HG03045 (cell line): ENCODE data around the gene ZHX3.

Source experiments
- ATAC-seq: cut with Tn5 transposase; IDR thresholded peaks from one replicate; pipeline ENCODE4 v1.9.1; 2021; ENCODE audit warnings: mild to moderate bottlenecking, moderate library complexity; ENCODE audit not compliant: unreplicated experiment

The ZHX3 gene

DNA sequence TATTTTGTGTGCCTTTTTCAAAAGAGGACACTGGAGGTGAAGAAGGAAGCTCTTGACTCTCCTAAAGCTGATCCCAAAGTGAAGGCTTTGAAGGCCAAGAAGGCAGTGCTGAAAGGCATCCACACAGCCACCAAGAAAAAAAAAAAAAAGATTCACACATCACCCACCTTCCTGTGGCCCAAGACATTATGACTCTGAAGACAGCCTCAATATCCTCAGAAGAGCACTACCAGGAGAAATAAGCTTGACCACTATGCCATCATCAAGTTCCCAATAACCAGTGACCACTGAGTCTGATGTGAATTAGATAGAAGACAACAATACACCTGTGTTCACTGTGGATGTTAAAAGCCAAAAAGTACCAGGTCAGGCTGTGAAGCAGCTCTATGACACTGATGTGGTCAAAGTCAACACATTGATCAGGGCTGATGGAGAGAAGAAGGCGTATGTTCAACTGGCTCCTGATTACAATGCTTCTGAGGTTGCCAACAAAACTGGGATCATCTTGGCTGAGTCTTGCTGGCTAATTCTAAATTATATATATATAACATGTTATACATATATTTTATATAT, 120.8 kb downstream of the ZHX3 start:
- ATAC-seq, result no peak

DNA sequence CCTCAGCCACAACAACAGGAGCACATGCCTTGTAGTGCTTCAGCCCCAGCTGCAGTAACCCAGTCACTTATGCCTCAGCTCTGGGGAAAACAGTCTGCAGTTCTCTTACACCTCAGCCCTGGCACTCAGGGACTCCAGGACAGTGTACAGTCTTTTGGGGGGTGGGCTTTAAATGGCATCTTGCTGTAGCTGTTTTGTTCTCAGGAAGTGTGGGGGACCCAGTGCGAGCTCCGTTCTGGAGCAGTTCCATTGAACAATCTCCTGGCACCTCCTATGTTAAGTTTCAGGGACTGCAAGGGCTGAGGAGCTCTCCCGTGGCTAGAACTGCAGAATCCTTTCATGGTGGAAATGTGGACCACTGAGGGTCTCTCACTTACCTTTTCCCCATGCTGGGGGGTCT, 125.0 kb downstream of the ZHX3 start:
- no peak for ATAC-seq

DNA sequence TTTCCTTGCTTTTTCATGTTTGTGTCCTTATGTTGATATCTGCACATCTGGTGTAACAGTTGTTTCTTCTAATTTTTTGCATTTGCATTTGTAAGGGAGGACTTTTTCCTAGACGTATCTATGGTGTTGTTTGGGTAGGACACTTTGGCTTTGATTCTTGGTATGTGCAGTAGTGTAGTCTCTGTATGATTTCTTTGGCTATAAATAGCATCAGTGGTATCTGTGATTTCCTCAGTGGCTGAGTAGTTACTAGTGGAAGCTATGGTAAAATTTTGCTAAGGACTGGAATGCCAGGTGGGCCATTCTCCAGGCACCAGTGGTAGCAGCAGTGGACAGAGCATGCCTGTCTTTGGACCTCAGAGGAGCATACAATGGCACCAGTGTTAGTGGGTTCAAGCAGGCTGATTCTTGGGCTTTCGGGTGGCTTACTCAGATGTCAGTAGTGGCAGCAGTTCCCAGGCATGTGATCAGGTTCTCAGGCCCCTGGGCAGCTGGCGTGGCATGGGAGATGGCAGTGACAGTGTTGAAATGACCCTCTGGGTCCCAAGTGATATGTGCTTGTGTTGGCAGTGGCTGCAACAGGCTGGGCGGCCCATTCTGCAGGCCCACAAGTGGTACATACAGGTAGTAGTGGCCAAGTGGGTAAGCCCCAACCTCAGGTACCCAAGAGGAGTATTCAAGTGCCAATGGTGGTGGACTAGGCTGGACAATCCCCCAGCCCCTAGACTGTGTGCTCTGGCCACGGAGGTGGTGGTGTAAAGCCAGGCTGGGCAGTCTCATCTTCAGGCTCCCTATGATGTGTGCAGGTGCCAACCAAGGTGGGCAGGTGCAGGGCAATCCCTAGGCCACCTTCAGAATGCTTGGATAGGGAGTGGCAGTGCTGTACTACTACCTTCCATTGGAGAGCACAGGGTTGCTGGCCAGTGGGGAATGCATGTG, 125.7 kb downstream of the ZHX3 start:
- ATAC-seq, result no peak

DNA sequence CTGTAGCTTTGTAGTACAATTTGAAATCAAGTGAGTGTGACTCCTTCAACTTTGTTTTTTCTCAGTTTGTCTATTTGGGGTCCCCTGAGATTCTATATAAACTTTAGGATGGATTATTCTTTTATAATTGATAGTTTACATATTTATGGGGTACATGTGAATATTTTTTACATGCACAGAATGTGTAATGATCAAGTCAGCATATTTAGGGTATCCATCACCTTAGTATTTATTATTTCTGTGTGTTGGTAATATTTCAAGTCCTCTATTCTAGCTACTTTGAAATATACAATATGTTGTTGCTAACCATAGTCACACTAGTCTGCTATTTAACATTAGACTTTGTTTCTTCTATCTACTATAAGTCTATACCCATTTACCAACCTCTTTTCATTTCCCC, 129.9 kb downstream of the ZHX3 start:
- ATAC-seq, result no peak

DNA sequence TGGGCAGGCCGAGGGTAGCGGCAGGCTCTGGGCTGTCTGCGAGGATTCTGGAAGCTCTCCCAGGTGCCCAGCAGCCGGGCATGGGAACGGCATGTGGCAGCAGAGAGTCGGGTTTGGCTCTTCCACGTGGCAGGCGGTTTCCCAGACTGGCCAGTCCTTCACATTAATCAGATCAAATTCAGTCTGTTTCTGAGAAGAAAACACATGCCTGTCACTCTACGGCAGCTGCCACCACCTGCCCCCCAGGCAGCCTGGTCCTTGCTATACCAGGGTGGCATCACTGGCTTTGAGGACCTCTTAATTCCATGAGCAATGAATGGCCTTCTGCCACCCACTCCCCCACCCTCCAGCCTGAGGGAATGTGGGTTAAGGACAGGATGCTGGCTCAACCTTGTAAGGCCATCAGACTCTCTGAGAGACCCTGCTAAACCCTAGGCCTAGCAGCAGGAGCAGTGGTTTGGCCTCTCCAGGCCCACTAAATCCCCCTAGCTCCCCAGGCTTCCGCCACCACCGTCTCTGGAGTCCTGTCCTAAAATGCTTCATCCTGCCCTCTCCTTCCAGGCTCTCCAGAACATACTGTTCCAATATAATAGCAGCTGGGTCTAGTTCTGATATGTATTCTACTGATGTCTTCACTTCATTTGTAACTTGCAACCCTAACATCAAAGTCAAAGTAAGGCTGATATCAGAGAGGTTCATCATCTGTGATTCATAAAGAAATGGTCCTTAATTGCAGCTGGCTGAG, 132.3 kb downstream of the ZHX3 start:
- ATAC-seq, result no peak

DNA sequence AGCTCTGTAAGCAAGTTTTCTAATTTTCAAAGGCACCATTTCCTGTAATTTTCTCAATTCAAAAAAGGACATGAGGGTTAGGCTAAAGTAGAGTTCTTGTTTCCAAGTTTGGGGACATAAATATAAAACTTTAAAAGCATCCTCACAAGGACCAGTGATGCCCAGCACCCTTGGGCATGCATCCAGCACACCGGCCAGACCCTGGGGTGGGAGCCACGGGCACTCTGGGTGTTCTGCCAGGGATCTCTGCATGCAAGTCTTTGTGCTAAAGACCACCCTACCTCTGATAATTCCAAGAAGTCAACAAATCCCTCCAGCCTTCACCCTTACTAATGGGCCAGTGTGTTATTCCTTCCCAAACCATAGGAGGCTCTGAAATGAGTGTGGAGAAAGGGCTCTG, 133.7 kb downstream of the ZHX3 start:
- ATAC-seq, result no peak

DNA sequence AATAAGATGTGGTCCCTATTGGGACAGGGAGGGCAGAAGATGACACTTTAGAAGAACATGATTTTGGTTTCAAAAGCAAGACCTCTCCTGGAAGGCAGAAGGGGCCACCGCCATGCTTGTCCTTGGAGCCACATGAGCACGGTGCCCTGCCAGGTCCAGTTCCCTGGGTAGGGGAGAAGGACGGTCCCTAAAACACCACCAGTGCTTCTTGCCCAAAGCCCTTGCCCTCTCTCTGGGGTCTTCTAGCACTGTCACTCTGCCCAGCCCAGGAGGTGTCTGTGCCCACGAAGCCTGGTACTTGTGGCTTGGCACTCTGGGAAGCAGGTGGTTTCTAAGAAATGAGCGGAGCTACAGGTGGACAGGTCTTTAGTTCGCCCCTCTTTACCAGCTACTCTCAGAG, 134.1 kb downstream of the ZHX3 start:
- no peak for ATAC-seq

DNA sequence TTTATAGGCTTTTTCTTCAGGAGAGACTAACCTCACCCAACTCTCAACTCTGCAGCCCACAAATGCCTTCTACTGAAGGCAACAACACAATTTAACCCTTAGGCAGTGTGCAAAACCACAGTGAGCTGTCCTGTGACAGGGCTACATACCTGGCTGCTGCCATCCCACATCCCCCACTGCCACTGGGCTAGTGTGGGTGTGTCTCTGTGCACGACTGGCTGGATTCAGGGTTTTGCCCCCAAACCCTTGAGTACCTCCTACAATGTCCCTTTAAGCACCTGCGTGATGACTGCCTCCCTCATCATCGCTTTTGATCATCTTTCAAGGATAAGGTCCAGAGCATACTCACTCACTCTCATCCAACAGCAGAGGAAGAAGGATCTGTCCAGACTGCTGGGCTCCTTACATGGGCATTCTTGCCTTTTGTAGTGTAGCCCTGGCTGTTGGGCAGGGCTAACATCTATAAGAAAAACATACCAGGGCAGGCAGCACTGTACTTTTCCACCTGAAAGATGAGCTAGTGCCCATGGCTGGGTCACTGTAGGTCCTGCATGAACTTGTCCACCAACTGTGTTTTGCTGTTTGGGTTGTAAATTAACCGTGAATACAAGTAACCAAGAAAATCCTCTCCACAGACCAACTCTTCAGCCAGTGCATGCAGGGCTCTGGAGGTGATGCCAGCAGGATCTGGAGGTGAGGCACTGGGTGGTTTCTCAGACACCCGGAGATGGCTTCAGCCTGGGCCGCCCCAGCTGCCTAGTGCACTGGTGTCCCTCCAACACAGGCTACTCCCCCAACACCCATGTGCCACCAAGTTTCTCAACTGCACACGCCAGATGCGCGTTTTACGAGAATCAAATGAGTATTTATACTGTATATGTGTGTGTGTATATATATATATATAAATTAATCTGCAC, 135.0 kb downstream of the ZHX3 start:
- no peak for ATAC-seq

DNA sequence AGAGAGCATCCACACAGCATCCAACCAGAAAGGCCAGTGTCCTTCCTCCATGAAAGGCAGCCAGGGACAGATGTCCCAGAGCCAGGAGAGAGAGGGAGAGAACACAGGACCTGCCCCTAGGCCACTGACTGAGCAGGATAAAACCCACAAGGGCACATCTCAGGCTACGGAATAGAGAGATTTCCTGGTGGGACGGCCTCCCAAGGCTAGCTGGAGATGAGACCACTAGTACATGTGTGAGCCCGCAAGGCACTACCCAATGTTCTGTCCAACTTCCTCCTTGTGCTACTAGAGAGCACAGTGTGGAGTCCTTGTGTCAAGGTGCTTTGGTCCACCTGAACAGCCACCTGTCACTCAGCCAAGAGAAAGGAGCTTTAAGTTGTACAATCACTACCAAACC, 136.0 kb downstream of the ZHX3 start:
- no peak for ATAC-seq

DNA sequence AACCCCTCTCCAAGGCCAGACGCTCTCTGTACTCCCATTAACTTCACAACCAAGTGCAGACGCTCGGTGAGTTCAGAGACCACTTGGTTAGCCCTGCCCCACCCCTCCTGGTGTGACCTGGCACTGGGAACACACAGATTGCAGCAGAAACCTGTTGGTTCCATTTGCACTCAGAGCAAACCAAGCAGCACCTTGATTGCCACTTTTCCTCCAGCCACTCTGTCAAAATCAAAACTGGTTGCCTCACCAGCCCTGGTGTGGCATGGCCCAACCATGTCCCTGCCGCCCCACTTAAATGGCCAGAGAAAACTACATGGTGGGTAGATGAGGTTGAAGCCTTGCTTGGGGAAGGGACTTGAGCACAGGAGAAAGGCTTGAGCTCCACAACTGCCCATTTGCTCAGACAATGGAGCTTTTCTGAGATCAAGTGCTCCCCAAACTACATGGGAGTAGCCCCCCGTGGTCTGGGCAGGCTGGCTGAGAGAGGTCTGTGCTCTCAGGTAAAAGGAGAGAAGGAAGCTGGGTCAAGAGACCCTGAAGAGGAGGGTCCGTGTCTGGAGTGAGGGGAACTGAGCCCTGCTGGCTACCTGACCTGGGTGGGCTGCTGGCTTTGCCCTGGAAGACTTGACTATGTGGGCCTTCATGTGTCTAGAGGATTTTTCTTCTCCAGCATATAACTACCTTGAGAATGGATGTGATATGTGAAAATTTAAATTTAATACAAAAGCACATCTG, 136.8 kb downstream of the ZHX3 start:
- ATAC-seq, result no peak

DNA sequence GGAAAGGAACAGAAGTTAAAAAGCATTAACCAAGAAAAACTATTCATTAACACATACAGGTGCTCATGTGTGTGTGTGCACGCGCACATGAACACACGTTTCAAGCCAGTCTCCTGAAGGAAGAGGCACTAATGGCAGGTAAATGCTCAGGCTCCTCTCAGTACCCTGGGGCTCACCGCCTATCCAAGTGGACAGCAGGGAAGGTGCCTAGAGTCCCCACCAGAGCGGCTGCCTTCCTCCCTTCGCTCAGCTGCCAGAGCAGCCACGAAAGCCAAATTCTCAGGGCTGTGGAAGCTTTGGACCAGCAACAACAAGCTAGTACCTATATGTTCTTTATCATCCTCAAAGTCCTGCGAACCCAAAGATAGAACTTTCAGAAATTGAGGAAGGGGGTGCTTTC, 137.6 kb downstream of the ZHX3 start:
- no peak for ATAC-seq

DNA sequence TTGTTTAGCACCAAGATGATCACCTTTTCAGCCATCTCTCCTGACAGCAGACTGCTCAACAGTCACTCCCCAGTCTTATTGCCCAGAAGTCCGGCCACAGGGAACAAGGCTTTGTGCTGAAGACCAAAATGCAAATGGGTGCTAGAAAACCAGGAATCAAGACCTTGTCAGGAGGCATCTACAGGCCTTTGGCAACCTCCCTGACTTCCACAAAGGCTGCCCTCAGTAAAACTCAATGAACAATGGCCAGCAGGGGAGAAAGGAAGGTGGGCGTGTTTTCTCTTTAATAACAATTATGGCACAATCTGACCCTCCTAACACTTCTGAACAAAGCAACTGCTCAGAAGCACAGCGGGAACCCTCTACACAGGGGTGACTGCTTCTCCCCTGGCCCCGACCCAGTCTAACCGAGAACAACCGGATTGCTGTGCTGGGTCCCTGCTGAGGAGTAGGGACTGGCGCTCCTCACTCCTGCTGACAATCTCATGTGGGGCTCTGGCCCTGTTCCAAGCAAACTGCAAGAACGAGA, 138.6 kb downstream of the ZHX3 start:
- no peak for ATAC-seq

DNA sequence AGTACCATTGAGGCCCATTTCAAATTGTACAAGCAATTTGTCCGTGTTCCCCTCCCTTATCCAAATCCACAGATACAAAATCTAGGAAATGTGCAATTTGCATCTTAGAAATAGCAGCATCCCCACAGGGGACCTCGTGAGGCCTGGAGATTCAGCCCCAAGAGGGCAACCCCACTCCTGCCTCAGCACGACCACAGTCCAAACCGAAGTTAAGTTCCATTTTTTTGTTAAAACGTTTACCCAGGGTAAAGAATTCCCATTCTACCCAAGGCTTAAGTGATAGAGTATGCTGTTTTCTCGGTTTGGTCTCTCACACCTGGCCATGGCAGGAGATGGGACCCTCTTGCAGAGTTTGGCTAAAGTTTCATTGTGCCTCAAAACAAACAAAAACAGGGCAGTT, 139.0 kb downstream of the ZHX3 start:
- ATAC-seq, result no peak

DNA sequence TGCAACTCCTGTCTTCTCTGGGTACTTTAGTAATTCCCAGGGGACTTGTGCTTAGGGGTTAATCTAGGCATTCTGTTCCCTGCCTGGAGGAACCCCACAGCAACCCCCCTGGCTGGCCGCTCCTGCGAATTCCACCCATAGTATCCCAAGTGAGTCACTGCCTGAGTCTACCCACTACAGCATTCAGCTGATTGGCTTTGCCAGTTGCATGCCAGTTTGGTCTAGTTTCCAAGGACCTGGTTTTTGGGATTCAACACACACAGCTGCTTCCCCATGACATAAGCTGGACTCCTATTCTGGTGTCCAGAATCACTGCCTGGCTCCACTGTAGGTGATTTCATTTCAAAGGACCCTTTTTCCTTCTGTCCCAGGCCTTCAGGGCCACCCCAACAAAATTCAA, 139.9 kb downstream of the ZHX3 start:
- ATAC-seq, result no peak

DNA sequence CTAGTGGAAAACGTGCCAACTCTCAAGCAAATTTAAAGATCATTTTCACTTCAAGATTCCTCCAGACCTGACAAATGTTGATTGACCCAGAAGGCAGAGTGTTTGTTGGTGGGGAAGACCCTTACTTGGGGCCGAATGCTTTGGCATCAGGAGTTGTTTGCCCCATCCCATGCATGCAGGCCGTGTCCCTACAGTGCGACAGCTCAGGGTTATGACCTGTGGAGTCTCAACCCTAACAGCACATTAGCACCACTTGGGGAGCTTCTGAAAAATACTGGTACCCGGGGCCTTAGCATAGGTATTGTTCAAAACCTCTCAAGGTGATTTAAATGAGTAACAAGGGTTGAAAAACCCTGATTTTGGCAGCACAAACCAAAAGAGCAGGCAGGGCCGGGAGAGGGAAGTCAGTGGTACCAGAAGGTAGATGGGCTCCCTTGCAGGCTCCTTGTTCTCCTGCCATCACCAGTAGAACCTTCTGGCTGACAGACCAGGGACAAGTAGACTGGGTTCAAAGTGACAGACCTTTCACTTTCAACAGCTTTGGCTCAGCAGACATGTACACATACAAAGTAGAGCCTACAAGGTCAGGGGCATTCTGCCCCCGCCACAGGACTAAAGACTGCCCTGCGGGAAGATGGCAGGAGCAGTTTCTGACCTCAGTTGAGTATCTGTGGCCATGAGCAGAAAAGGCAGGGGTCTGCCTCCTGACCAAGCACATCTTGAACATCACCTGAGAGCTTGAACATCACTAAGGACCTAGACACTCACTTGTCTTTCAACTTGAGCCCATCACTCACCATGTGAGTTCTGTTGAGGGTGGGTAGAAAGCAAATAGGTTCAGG, 140.6 kb downstream of the ZHX3 start:
- no peak for ATAC-seq

DNA sequence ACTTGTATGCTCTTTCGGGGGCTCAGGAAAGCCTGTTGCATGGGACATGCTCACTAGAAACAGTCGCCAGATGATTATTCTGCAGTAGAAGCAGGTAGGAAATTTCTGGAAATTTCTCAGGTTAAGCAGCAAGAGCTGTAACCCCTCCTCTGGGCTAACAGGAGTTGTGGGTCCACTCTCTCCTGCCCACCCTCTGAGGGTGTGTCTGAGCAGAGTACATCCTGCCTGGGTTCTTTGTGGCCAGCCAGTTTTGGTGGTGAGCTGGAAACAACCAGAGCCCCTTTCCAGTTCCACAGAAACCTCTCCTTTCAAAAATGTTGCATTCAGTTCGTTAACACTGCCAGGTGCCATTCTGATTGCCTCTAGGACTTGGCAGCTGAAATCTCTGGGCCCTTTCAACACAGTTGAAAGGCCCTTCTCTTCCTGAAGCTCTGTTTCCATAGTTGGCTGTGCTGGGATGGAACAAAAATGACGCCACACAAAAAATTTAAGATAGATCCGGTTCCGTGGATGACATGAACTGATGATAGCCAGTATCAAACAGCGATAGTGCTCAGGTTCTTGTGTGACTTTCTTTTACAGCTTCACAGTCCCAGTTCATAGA, 141.7 kb downstream of the ZHX3 start:
- ATAC-seq, result no peak

DNA sequence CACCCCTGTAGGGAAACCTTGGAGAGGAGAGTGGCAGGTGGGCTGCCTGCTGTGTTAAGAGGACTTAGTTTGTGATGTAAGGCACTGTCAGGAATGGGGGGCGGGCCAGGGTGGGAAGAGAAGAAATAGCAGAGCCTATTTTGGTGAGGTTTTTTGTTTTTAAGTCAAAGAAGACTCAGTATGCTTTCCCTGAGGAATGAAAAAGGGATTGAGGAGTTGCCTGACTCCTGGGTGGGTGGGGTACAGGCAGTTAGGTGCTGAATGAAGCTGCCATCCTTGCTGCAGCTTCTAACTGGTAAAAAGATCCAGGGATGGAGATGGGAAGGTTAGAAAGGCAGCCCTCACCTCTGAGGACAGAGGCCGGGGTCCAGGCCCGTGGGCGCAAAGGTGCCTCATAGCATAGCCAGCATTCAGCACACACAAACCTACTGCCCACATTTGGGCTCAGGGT, 142.3 kb downstream of the ZHX3 start:
- no peak for ATAC-seq

DNA sequence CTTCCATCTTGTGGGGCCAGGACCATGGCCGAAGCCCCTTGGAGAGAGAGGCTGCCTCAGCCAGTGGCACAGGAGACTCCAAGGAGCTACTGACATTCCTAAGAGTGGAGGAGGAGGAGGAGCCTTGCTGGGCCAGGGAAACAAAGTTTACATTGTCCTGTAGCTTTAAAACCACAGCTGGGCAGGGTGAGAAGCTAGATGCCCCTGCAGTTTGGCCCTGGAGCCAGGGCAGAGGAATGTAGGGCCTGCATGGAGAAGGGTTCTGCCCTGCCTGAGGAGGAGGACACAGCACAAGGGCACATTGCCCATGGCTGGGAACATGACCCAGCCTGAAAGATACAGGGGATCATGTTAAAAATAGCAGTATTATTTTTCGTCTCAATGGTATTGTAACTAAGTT, 142.7 kb downstream of the ZHX3 start:
- ATAC-seq, result no peak

DNA sequence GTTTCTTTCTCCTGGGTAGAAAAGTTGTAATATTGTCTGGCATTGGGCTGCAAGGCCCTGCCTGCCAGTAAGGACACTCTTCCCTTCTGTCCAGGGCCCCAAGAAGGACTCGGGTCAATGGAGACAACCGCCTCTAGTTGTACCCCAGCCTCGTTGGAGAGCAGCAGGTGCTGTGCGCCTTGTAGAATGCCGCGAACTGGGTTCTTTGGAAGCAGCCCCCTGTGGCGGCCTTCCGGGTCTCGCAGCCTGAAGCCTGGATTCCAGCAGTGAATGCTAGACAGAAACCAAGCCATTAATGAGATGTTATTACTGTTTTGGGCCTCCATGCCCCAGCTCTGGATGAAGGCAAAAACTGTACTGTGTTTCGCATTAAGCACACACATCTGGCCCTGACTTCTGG, 143.2 kb downstream of the ZHX3 start:
- no peak for ATAC-seq
